ENCODE results near the gene WWC2. TPM values are rescaled to one million over a fixed set of nuclear protein-coding genes. Genes with fewer than 3 reads are reported as not detected.

The WWC2 gene
- total and polyA plus RNA-seq, 2 donors (not counting 3 experiments of a cell fraction or from before 2014, with no cell fraction given): 12.9 to 52.2 TPM

GRCh38 chr4:183080372-183081115 lies 18.5 kb upstream of the WWC2 start:
- Histone ChIP-seq H2AFZ (ENCODE audit: low read depth, low read length) (no peak overlapping the region), H3K4me1 (ENCODE audit: control insufficient read depth, extremely low read depth, insufficient read depth, low read length) (peaks cover 2% of the 10 kb centered on the region), H3K36me3 (ENCODE audit: control insufficient read depth in 2 of 2, extremely low read depth in 1 of 2, insufficient read depth in 2 of 2, low read length in 2 of 2) (no peaks in the 10 kb centered on the region), H3K4me3 (replicated peaks in 1 of 3; ENCODE audit: insufficient read depth in 1 of 3, low read depth in 1 of 3, low read length in 3 of 3) (no peak overlapping the region), H3K4me2 (ENCODE audit: insufficient read depth, low read length) (no peak overlapping the region), H4K20me1 (replicated peaks; ENCODE audit: control insufficient read depth, extremely low read depth, insufficient read depth, low read length) (no peaks in the 10 kb centered on the region), H3K27ac (ENCODE audit: insufficient read depth, low read depth, low read length) (no peak overlapping the region), H3K79me2 (ENCODE audit: control insufficient read depth, insufficient read depth, low read length) (no peaks in the 10 kb centered on the region), H3K9me1 (replicated peaks; ENCODE audit: control insufficient read depth, extremely low read depth, insufficient read depth, low read length) (no peaks in the 10 kb centered on the region), H3K27me3 (ENCODE audit: control insufficient read depth in 2 of 2, insufficient read depth in 2 of 2, low read length in 2 of 2) (no peaks in the 10 kb centered on the region), H3K9me3 (replicated peaks; ENCODE audit: control insufficient read depth, insufficient read depth, low read length) (no peaks in the 10 kb centered on the region), H3K9ac (replicated peaks; ENCODE audit: extremely low read depth, insufficient read depth, low read length) (no peak overlapping the region)
- intact Hi-C loops (cut with micrococcal nuclease): no loop called here
- no TSS peak for BruUV-seq (replicated peaks)
- FAIRE-seq (no peak), DNase-seq (ENCODE audit: low read depth, low spot score) (no peak)
- CTCF ChIA-PET: interaction anchor here (0.7 to 1.8 kb wide), 5 partner anchors 17 to 182 kb away, joined by 5 to 14 read pairs (median 5); no protein-coding TSS in a partner anchor
- POLR2A ChIA-PET: interaction anchor here (0.7 to 1.1 kb wide), 2 partner anchors 18 to 244 kb away, joined by 3 to 4 read pairs; partner anchors contain the start of gene WWC2
- no peak for TF ChIP-seq MYC (IDR thresholded peaks at IDR 0.05; ENCODE audit: low read depth, low read length)
- TF ChIP-seq POLR2A (IDR thresholded peaks at IDR 0.05; ENCODE audit: low read depth, low read length): no peak
- no peak for TF ChIP-seq POLR2AphosphoS5 (IDR thresholded peaks at IDR 0.05; ENCODE audit: insufficient read depth, low read depth, low read length)
- TF ChIP-seq FOS (IDR thresholded peaks at IDR 0.05; ENCODE audit: borderline replicate concordance, insufficient read depth, low read length): no peak
- dilution Hi-C loops (cut with MboI; ENCODE audit: extremely low pct_ligation_motif_present, low sequenced_read_pairs): no loop called here

- H3K27me3 ChIP-seq (ENCODE audit: control insufficient read depth in 2 of 2, insufficient read depth in 2 of 2, low read length in 2 of 2): no peaks in the 10 kb centered on the region
- no peak for FAIRE-seq
- H3K9me1 ChIP-seq (replicated peaks; ENCODE audit: control insufficient read depth, extremely low read depth, insufficient read depth, low read length): no peaks in the 10 kb centered on the region
- H3K9ac ChIP-seq (replicated peaks; ENCODE audit: extremely low read depth, insufficient read depth, low read length): no peak overlapping the region
- TF ChIP-seq MAX (IDR thresholded peaks at IDR 0.05; ENCODE audit: insufficient read depth, insufficient read length) (no peak), CTCF (IDR thresholded peaks at IDR 0.05; ENCODE audit: extremely low read depth in 1 of 2, insufficient read depth in 1 of 2, low read depth in 1 of 2, low read length in 2 of 2) (no peak), JUN (IDR thresholded peaks at IDR 0.05; ENCODE audit: borderline replicate concordance, insufficient read depth, insufficient read length, low read depth) (no peak), GATA2 (IDR thresholded peaks at IDR 0.05; ENCODE audit: insufficient read depth, insufficient read length, low read depth, low read length) (no peak), MYC (IDR thresholded peaks at IDR 0.05; ENCODE audit: low read depth, low read length) (no peak), FOS (IDR thresholded peaks at IDR 0.05; ENCODE audit: borderline replicate concordance, insufficient read depth, low read length) (no peak), EZH2 (IDR thresholded peaks at IDR 0.05; ENCODE audit: borderline replicate concordance, low read depth, low read length, severe bottlenecking) (no peak), POLR2AphosphoS5 (IDR thresholded peaks at IDR 0.05; ENCODE audit: insufficient read depth, low read depth, low read length) (no peak), POLR2A (IDR thresholded peaks at IDR 0.05; ENCODE audit: low read depth, low read length) (no peak)
- no peaks in the 10 kb centered on the region for H3K4me1 ChIP-seq (ENCODE audit: control insufficient read depth, extremely low read depth, insufficient read depth, low read length)
- no peaks in the 10 kb centered on the region for H3K79me2 ChIP-seq (ENCODE audit: control insufficient read depth, insufficient read depth, low read length)
- H3K4me3 ChIP-seq (replicated peaks in 1 of 3; ENCODE audit: insufficient read depth in 1 of 3, low read depth in 1 of 3, low read length in 3 of 3): no peak overlapping the region
- H3K27ac ChIP-seq (ENCODE audit: insufficient read depth, low read depth, low read length): no peak overlapping the region
- BruUV-seq (replicated peaks): no TSS peak
- dilution Hi-C loops (cut with MboI; ENCODE audit: extremely low pct_ligation_motif_present, low sequenced_read_pairs): no loop called here
- no peak overlapping the region for H2AFZ ChIP-seq (ENCODE audit: low read depth, low read length)
- H3K36me3 ChIP-seq (ENCODE audit: control insufficient read depth in 2 of 2, extremely low read depth in 1 of 2, insufficient read depth in 2 of 2, low read length in 2 of 2): no peaks in the 10 kb centered on the region
- no peaks in the 10 kb centered on the region for H3K9me3 ChIP-seq (replicated peaks; ENCODE audit: control insufficient read depth, insufficient read depth, low read length)
- DNase-seq (ENCODE audit: low read depth, low spot score): no peak
- ChIA-PET CTCF (interaction anchor here (1.6 to 1.8 kb wide), 2 partner anchors 175 to 181 kb away, joined by 5 to 14 read pairs; no protein-coding TSS in a partner anchor), POLR2A (no interaction called here)
- no peak overlapping the region for H3K4me2 ChIP-seq (ENCODE audit: insufficient read depth, low read length)
- H4K20me1 ChIP-seq (replicated peaks; ENCODE audit: control insufficient read depth, extremely low read depth, insufficient read depth, low read length): no peaks in the 10 kb centered on the region
- intact Hi-C loops (cut with micrococcal nuclease): no loop called here
These were observed 18.0 kb upstream of the WWC2 start for GRCh38 chr4:183081116-183081469.

Measured in endothelial cell of umbilical vein (primary cell).